Neural cell (in vitro differentiated cells): Measurements from ENCODE around the gene PCDH1. TPM values are rescaled to one million over a fixed set of nuclear protein-coding genes. Genes with fewer than 3 reads are reported as not detected.

Experiments
- H2AFZ ChIP-seq: fragments of 200-600, 300-800 bp; sonication (generic), shearing (Covaris generic); 2 replicates; pipeline ENCODE4 v1.6.0; 2014; ENCODE audit warnings: low read depth, mild to moderate bottlenecking, antibody characterized with exemption, low read length, moderate library complexity
- H3F3A ChIP-seq: fragments of 200-600 bp; shearing (Covaris generic); 2 replicates; pipeline ENCODE4 v1.6.1; 2016; ENCODE audit warnings: mild to moderate bottlenecking, moderate library complexity, mixed read lengths, antibody characterized with exemption, low read length; ENCODE audit not compliant: insufficient read depth, poor library complexity, severe bottlenecking
- H3K27ac ChIP-seq: fragments of 200-600, 300-800 bp; sonication (generic), shearing (Covaris generic); 2 replicates; pipeline ENCODE4 v1.5.1; 2014; ENCODE audit warnings: mild to moderate bottlenecking, low read length, moderate library complexity
- H3K27me3 ChIP-seq: fragments of 300-800, 200-600 bp; sonication (generic), shearing (Covaris generic); 2 replicates; pipeline ENCODE4 v1.6.0; 2014; ENCODE audit warnings: mild to moderate bottlenecking, low read depth, low read length, moderate library complexity; ENCODE audit not compliant: insufficient read depth
- H3K36me3 ChIP-seq: fragments of 300-800, 200-600 bp; sonication (generic), shearing (Covaris generic); 2 replicates; pipeline ENCODE4 v1.5.1; 2014; ENCODE audit warnings: mild to moderate bottlenecking, antibody characterized with exemption, low read length, moderate library complexity; ENCODE audit not compliant: insufficient read depth
- H3K4me2 ChIP-seq: fragments of 300-800, 200-600 bp; sonication (generic), shearing (Covaris generic); 2 replicates; pipeline ENCODE4 v1.6.0; 2014; ENCODE audit warnings: mild to moderate bottlenecking, low read length
- H3K4me3 ChIP-seq: fragments of 300-800, 200-600 bp; sonication (generic), shearing (Covaris generic); 2 replicates; pipeline ENCODE4 v1.5.1; 2014; ENCODE audit warnings: mild to moderate bottlenecking, low read length, moderate library complexity
- H3K79me2 ChIP-seq: fragments of 200-600 bp; shearing (Covaris generic); replicated peaks from 2 replicates; pipeline ENCODE4 v1.6.0; 2014; ENCODE audit warnings: mild to moderate bottlenecking, low read length, moderate library complexity; ENCODE audit not compliant: insufficient read depth
- H3K9ac ChIP-seq: fragments of 300-800, 200-600 bp; sonication (generic), shearing (Covaris generic); 2 replicates; pipeline ENCODE4 v1.6.1; 2016; ENCODE audit warnings: mild to moderate bottlenecking, low read length, mixed read lengths
- H3K9me2 ChIP-seq: fragments of 200-600 bp; shearing (Covaris generic); 2 replicates; pipeline ENCODE4 v1.6.1; 2016; ENCODE audit warnings: mild to moderate bottlenecking, low read length, mixed read lengths; ENCODE audit not compliant: insufficient read depth
- H3K9me3 ChIP-seq: fragments of 200-600, 300-800 bp; sonication (generic), shearing (Covaris generic); 2 replicates; pipeline ENCODE4 v1.6.1; 2016; ENCODE audit warnings: mild to moderate bottlenecking, mixed run types, low read length, moderate library complexity, mixed read lengths
- H4K20me1 ChIP-seq: fragments of 200-600 bp; shearing (Covaris generic); 2 replicates; pipeline ENCODE4 v1.6.1; 2016; ENCODE audit warnings: mild to moderate bottlenecking, mixed run types; ENCODE audit not compliant: insufficient read depth
- CTCF ChIP-seq: fragments of 450-650 bp; IDR thresholded peaks from 2 replicates; pipeline ENCODE4 v1.5.1; 2014; ENCODE audit warnings: antibody characterized with exemption, mild to moderate bottlenecking, moderate library complexity; ENCODE audit not compliant: poor library complexity, severe bottlenecking
- EP300 ChIP-seq: fragments of 450-650 bp; conservative IDR thresholded peaks from 2 replicates; pipeline ENCODE4 v1.6.1; 2014; ENCODE audit warnings: antibody characterized with exemption, mild to moderate bottlenecking, moderate library complexity; ENCODE audit not compliant: poor library complexity, severe bottlenecking
- EZH2 ChIP-seq: fragments of 200-600, 300-800 bp; shearing (Covaris generic), sonication (generic); IDR thresholded peaks from 2 replicates; pipeline ENCODE4 v1.6.1; 2014; ENCODE audit warnings: antibody characterized with exemption, low read length, borderline replicate concordance, mild to moderate bottlenecking; ENCODE audit not compliant: insufficient read depth, poor library complexity, severe bottlenecking
- MXI1 ChIP-seq: fragments of 450-650 bp; conservative IDR thresholded peaks from 2 replicates; pipeline ENCODE4 v1.6.1; 2014; ENCODE audit warnings: antibody characterized with exemption, mild to moderate bottlenecking; ENCODE audit not compliant: poor library complexity, severe bottlenecking
- POLR2AphosphoS5 ChIP-seq: IDR thresholded peaks from 2 replicates; pipeline ENCODE4 v1.6.1; 2012
- RAD21 ChIP-seq: fragments of 450-650 bp; conservative IDR thresholded peaks from 2 replicates; pipeline ENCODE4 v1.6.1; 2014; ENCODE audit warnings: antibody characterized with exemption, mild to moderate bottlenecking, moderate library complexity
- REST ChIP-seq: IDR thresholded peaks from 2 replicates; pipeline ENCODE4 v1.6.1; 2012; ENCODE audit warnings: borderline replicate concordance
- SMC3 ChIP-seq: fragments of 450-650 bp; conservative IDR thresholded peaks from 2 replicates; pipeline ENCODE4 v1.6.1; 2014; ENCODE audit warnings: antibody characterized with exemption, mild to moderate bottlenecking, moderate library complexity; ENCODE audit not compliant: poor library complexity
- TAF1 ChIP-seq: IDR thresholded peaks from 2 replicates; pipeline ENCODE4 v1.6.1; 2012; ENCODE audit warnings: low read depth
- polyA plus RNA-seq: library from polyadenylated mRNA; depleted of rRNA; stranded (reverse); fragments of >200 nt; gene quantifications from 2 replicates; pipeline ENCODE4 v1.2.3, GENCODE V29; 2014

PCDH1 gene
- polyA plus RNA-seq, 1 donor from 2014 or later = 13.9 TPM

- Histone ChIP-seq H2AFZ (peak overlapping the region; percentile 19), H3F3A (no peaks in the 10 kb centered on the region), H3K9me3 (no peaks in the 10 kb centered on the region), H3K79me2 (peaks cover 25% of the 10 kb centered on the region), H3K27ac (peak overlapping the region; percentile 99), H3K4me2 (peak overlapping the region; percentile 90), H3K27me3 (no peaks in the 10 kb centered on the region), H4K20me1 (no peaks in the 10 kb centered on the region), H3K9me2 (no peaks in the 10 kb centered on the region), H3K9ac (peak overlapping the region; percentile 98), H3K36me3 (no peaks in the 10 kb centered on the region), H3K4me3 (peak overlapping the region; percentile 59)
- TF ChIP-seq POLR2AphosphoS5 = peak; percentile 60
- TF ChIP-seq TAF1 = no peak
- no peak for TF ChIP-seq EZH2
- no peak for TF ChIP-seq REST
- TF ChIP-seq RAD21 = no peak
- no peak for TF ChIP-seq CTCF
- no peak for TF ChIP-seq SMC3
- no peak for TF ChIP-seq MXI1
- peak; percentile 17 for TF ChIP-seq EP300
These were observed 3.0 kb upstream of the PCDH1 start for GRCh38 chr5:141880961-141881801.

GRCh38 chr5:141879941-141880738 lies 1.9 kb upstream of the PCDH1 start:
- Histone ChIP-seq H3K9me2 (no peaks in the 10 kb centered on the region), H2AFZ (no peak overlapping the region), H3K9ac (peak overlapping the region; percentile 98), H4K20me1 (no peaks in the 10 kb centered on the region), H3K27ac (peak overlapping the region; percentile 99), H3F3A (no peaks in the 10 kb centered on the region), H3K9me3 (no peaks in the 10 kb centered on the region), H3K4me3 (no peak overlapping the region), H3K27me3 (no peaks in the 10 kb centered on the region), H3K4me2 (no peak overlapping the region), H3K36me3 (no peaks in the 10 kb centered on the region), H3K79me2 (peaks cover 35% of the 10 kb centered on the region)
- TF ChIP-seq POLR2AphosphoS5 = no peak
- no peak for TF ChIP-seq MXI1
- TF ChIP-seq EP300 = no peak
- TF ChIP-seq RAD21 = no peak
- no peak for TF ChIP-seq SMC3
- TF ChIP-seq CTCF = no peak
- TF ChIP-seq TAF1 = no peak
- TF ChIP-seq EZH2 = no peak
- TF ChIP-seq REST = no peak
